GM19455 (cell line): Measurements from ENCODE around the gene LTB4R.
"Not testable (repeated sequence)": the region's sequence is repeated elsewhere in the genome, so short reads cannot be mapped to it uniquely, and the experiment has no call there.

Experiments
- ATAC-seq: cut with Tn5 transposase; IDR thresholded peaks from one replicate; pipeline ENCODE4 v1.9.1; 2021; ENCODE audit not compliant: unreplicated experiment

The LTB4R gene

DNA sequence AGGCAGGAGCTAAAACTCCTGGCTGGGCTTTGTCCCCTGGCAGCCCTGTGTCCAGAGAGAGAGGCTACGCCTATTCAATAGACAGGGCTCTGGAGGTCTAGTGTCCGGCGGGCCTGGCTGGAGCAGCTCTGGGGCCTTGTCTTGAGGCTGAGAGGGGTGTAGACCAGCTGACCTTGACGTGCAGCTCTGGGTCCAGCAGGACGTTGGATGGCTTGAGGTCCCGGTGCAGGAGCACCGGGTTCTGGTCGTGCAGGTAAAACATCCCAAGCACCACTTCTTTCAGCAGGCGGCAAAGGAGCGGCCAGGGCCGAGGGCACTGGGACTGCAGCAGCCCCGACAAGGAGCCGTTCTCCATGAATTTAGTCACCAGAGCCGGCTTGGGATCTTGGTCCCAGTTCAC, 27.5 kb downstream of the LTB4R start:
- no peak for ATAC-seq

DNA sequence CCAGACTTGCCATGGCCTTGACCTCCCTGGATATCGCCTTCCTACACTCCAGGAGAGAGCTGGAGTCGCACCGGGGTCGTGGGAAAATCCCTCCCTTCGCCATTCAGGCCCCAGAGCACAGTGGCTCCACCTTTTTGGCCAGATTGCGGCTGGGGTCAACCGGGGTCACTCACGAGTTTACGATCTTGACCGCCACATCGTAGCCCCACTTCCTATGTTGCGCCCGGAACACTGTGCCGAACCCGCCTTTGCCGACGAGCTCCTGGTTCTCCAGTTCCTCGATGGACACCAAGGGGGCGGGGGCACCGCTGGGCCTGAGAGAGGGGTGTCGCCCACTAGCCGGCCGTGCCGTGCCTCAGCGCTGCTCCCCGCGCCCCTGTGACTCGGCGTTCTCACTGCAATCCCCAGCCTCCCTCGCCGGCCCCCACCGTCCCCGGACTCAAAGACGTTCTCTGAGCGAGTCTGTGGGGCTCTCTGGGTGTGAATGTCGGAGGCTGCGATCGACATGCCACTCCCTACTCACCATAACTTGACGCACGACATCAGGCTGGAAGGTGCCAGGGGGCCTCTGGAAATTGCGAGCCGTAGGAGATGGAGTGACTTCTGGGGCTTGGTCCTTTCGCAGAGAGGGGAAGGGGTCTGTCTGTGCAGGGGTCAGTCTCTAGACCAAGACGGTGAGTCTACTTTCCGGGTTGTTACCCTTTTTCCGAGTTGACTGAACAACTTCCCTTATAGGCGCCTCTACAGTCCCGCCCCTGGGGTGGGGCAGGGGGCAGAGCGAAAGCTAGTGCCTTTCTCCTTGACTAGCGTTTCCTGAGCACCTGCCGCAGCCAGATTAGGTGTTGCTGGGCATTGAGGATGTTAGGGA, 28.2 kb downstream of the LTB4R start, which contains the start of gene RIPK3:
Gene RIPK3 (minus strand): TSS at position 708 of the 868 bp plus-strand sequence. CDS start 165 bp downstream, at position 543.
- peak; percentile 88 for ATAC-seq

DNA sequence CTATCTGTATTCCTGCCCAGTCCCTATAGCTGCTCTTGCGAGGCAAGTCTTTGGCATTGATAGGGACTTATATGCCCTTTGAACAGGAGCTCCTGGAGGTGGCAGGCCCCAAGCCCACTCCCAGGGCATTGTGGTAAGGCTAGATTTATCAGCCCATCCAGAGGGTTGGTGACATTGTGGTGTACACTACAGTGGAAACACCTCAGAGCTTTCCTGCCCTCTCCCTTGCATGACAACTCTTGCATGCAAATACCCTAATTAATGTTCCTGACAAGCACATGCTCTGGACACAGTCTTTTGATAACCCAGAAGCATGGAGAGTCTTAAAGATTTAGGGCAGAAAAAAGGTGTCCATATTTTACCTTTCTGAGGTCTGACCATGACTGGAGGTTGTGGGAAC, 29.3 kb downstream of the LTB4R start:
- ATAC-seq = no peak

DNA sequence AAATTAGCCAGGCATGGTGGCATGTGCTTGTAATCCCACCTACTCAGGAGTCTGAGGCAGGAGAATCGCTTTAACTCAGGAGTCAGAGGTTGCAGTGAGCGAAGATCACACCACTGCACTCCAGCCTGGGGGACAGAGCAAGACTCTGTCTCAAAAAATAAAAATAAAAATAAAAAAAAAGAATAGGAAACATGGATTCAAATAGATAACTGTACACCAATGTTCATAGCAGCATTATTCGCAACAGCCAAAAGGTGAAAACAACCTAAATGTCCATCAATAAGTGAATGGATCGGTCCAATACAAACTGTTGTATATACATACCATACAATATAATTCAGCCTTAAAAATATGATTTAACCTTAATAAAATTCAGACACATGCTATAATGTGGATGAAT, 31.6 kb downstream of the LTB4R start:
- ATAC-seq = no peak

DNA sequence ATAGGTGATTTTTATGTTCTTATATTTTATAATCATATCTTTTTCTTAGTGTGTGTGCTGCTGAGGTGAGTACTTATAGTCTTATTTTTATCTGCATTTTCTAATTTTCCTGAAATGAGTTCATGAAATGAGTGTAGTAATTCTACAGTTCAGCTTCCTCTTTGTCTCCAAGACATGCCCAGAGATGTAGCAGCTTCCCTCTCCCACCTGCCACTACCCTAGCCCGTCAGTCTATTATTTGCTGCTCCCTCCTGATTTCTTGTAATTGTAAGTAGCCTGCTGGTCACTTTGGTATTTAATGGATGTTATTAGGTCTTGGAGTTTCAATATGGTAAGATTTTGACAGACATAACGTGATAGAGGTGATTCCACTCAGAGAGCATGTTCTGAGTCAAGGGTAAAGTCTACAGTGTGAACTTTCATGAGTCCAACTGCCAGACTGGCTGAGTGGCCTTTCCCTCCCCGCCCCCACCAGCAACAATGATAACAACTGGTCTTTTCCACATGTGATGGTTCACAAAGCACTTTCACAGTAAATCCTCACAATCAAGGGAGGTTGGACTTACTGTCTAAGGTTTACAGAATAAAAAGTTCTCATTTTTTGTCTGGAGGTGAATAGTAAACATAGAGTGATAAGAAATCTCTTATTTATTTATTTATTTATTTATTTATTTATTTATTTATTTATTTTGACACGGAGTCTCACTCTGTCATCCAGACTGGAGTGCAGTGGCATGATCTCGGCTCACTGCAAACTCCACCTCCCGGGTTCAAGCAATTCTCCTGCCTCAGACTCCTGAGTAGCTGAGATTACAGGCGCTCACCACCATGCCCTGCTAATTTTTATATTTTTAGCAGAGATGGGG, 32.7 kb downstream of the LTB4R start:
- no peak for ATAC-seq

DNA sequence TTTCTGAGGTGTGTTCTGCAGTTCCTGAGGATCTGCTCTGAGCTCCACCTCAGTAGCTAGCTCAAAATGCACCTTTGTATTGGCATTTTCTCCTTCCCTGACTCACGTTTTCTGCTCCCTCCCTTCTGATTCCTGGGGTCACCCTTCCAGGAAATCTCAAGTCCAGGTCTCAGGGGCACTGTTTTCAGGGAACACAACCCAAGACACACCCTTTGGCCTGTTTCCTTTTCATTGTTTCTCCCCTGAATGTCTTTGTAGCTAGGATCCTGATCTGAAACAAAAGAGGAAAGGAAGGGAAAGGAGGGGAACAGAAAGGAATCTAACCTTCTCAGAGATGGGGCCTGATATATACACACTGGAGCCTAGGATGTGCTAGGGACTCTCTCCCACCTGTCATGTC, 35.8 kb downstream of the LTB4R start:
- no peak for ATAC-seq

DNA sequence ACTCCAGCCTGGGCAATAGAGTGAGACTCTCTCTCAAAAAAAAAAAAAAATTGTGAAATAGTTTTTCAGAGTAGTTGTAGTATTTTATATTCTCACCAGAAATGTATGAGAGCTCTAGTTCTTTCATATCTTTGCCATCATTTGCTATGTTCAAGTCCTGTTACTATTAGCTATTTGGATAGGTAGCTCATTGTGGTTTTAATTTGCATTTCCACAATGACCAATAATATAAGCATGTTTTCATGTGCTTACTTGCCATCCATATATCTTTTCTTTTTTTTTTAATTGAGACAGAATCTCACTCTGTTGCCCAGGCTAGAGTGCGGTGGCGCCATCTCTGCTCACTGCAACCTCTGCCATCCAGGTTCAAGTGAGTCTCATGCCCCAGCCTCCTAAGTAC, 36.9 kb downstream of the LTB4R start:
- no peak for ATAC-seq

DNA sequence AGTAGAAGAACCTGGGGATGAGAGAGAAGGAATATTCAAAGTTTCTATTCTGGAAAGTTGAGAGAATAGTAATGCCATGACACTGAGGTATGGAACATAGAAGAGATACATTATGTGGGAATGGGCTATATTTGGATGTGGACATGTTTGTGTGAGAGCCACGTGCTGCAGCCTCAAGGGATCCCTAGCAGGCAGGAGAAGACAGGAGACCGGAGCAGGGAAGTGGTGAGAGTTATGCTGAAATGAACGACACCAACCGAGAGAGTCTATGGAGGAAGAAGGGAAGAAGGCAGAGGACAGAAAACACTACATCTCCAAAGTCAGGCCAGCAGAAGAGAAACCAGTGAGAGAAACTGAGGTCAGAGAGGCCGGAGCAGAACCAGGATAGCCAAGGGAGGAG, 38.4 kb downstream of the LTB4R start:
- ATAC-seq = no peak

DNA sequence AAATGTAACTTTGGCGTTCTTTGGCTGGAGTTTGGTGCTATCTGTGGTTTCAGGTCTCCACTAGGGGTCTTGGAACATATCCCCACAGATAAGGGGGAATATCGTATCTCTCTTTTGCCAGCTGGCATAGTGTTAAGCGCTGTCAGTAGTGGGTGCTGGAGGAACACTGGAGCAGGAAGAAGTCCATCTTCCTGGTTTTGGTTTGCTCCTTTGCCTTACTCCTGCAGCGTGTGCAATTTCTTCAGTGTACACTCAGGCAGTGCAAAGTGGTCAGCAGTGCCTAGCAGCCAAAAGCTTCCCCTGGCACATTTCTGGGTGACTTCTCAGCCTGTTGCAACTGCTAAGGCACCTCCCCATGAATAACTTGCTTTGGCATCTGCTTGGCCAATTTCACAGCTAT, 40.2 kb downstream of the LTB4R start:
- no peak for ATAC-seq

DNA sequence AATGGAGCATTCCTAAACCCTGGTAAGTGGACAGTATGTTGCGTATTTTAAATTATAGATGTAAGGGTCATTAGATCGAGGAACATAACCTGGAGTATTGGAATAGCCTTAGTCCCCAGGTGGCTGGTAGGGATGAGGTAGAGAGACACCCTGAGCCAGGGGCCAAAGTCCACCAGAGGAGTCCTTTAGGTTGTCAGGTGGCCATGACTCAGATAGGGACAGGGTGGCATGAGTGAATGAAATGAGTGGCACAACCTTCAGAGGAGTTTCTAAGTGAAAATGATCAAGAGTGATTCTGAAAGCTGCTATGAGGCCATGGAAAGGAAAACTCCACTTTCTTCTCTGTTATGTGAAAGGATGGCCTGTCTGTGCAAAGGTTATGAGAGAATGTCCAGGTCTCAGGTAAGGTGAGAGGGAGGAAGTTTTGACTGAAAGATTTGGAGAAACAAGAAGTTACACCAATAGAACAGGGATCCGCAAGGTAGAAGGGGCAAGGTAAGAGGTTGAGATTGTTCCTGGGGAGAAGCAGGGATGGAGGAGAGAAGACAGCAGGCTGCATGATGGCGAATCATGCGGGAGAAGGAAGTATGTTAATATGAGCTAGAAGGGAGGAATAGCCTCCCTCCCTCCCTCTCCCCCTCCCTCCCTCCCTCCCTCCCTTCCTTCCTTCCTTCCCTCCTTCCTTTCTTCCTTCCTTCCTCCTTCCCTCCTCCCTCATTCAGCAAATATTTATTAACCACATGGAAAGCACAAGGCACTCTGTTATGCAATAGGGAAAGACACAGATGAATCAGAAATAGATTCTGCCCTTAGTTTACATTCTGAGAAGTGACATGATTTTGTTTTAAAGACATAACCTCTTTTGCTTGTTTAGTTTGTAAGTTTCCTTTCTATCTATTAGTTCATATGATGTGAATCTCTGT, 42.5 kb downstream of the LTB4R start:
- no peak for ATAC-seq

DNA sequence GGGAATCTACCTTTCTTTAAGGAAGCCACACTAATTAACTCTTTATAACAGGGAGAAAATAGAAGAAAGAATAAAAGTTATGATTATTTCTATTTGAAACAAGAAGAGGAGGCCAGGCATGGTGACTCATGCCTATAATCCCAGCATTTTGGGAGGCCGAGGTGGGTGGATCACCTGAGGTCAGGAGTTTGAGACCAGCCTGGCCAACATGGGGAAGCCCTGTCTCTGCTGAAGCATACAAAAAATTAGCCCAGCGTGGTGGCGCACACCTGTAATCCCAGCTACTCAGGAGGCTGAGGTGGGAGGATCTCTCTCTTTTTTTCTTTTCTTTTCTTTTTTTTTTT, 43.2 kb downstream of the LTB4R start:
- not testable (repeated sequence) for ATAC-seq

DNA sequence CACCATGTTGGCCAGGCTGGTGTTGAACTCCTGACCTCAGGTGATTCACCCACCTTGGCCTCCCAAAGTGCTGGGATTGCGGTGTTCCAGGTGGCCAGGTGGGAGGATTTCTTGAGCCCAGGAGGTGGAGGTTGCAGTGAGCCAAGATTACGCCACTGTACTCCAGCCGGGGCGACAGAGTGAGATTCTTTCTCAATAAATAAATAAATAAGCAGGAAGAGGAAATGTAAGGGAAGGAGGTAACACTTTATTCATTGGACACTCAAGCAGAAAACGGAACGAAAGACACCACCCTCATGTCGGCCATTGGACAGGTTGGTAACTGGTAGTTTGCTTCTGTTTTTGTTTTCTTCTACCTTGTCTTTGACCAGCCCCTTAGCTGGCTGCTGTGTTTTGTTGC, 43.7 kb downstream of the LTB4R start:
- no peak for ATAC-seq

DNA sequence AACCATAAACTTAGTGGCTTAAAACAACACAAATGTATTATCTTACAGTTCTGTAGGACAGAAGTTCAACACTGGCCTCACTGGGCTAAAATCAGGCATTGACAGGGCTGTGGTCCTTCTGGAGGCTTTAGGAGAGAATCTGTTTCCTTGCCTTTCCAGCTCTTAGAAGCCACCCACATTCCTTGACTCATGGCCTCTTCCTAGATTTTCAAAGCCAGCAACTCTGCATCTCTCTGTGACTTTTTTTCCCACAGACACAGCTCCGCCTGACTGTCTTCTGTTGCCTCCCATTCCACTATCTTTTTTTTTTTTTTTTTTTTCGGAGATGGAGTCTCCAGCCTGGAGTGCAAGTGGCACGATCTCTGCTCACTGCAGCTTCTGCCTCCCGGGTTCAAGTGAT, 44.9 kb downstream of the LTB4R start:
- no peak for ATAC-seq

DNA sequence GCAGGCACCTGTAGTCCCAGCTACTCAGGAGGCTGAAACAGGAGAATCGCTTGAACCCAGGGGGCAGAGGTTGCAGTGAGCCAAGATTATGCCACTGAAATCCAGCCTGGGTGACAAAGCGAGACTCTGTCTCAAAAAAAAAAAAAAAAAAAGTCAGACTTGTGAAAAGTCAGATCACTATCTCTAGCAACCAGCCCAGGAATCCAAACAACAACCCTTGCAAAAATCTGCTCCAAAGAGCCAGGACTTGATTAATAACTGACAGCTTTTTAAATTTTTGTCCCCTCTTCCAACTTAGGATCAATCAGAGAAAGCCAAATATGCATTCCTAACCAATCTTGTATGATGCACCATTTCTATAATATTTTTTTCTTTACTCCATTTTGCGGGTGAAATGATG, 49.0 kb downstream of the LTB4R start:
- ATAC-seq = no peak

DNA sequence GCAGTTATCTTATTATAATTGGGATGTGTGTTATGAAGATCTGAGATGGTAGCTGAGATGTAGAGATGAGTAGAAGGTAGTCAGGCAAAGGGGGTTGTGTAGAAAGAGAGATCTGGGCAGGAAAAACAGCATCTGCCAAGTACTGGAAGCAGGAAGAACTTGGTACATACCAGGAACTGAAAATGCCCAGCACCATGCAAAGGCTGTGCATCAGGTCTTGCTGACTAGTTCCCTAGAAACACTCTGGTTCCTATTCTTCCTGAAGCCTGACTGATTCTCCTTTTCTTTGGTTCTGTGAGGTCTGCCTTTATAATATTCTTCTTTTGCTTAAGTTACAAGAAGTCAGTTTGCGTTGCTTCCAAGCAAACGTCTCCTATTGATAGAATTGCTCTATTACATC, 50.0 kb downstream of the LTB4R start:
- no peak for ATAC-seq

DNA sequence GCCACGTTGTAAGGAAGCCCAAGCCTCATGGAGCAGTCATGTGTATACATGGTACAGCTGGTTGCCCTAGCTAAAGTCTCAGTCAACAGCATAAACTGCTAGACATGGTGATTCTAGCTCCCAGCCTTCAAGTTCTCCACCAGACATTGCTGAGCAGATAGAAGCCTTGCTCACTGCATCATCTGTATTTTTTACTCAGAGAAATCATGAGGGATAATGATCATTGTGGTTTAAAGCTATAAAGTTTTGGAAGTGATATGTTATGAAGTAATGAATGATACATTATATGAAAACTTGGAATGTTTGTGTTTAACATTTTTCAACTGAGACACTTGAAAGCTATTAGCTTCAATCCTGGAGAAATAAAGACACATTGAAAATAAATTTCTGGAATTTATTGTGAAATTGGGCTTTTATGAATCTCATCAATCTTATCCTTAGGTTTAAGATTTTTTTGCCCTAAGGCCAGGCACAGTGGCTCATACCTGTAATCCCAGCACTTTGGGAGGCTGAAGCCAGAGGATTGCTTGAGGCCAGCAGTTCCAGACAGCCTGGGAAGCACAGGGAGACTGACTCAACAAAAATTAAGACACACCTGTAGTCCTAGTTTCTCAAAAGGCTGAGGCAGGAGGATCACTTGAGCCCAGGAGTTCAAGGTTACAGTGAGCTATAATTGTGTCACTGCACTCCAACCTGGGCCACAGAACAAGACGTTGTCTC, 51.1 kb downstream of the LTB4R start:
- no peak for ATAC-seq

DNA sequence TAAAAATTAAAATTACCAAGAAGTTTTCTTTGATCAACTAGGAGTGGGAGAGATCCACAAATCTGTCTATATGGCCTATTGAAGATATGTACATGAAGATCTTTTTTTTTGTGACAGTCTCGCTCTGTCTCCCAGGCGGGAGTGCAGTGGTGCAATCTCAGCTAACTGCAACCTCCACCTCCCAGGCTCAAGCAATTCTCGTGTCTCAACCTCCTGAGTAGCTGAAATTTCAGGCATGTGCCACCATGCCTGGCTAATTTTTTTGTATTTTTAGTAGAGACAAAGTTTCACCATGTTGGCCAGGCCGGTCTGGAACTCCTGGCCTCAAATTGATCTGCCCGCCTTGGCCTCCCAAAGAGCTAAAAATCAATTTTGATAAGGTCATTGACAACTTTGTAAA, 52.1 kb downstream of the LTB4R start:
- ATAC-seq = no peak

DNA sequence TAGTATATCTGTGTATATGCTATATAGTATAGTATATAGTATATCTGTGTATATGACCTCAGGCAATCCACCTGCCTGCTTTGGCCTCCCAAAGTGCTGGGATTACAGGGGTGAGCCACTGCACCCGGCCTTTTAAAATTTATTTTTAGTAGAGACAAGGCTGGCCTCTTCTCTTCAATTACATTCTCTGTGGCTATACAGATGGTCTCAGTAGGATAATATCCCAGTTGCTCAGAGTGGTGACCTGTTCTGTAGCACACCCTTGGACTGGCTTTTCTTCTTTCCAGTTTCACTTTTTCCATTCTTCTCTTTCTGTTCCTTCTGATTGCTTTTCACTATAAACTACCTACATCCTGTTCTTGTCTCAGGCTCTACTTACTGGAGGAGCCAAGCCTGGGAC, 53.5 kb downstream of the LTB4R start:
- ATAC-seq = no peak

DNA sequence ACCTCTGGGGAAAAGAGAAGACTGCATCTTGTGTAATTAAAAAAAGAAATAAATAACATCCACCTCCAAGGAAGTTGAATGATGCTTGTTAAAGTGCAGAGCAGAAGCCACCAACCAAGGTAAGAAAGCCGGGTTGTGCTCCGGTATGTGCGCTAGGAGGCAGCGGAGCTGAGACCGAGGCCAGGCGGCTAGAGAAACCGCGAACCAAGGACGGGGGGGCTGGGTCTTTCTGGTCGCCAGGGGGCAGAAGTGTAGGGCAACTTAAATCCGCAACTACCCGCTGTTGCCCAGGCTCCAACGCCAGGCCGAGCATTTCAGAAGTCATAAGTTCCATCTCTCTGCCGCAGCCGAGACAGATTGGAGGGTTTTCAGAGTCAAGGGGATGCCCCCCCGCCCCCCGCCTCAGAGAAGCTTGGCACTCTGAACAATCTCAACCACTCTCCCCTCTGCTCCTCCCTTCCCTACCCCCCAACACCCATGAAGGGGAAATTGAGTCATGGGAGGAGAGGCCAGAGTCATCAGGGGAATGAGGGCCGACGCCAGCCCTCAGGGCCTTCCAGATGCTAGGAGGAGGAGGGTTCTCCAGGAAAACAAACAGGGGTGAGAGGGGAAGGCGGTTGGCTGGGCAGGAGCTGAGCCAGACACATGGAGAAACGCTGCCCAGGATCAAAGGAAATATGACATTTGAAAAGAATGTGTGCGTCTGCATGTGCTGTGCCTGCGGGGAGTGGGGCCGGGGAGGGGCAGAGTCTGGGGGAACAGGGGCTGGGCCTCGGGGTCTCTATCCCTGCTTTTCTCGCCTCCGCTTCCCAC, 54.5 kb downstream of the LTB4R start:
- ATAC-seq = peak; percentile 50

DNA sequence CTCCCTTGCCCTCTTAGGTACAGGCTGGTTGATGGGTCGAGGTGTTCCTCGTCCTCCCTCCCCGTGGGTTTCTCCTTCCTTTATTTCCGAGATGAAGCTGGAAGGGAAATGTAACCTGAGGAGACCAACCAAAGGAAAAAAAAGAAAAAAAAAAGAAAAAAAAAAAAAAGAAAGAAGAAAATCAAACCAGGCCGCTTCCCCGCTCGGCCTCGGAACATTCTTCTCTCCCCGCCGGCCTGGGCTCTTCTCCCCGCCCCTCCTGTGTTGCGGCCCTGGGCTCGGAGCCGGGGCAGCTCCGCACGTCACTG, 55.1 kb downstream of the LTB4R start:
- no peak for ATAC-seq
